ENCODE data around the gene INA.

INA gene

GRCh38 chr10:103284170-103284569, 7.2 kb downstream of the INA start:
- Mint-ChIP-seq H3K9me3 (no peaks in the 10 kb centered on the region), H3K4me1 (ENCODE audit: low read depth) (no peaks in the 10 kb centered on the region), H3K36me3 (ENCODE audit: low read depth) (no peaks in the 10 kb centered on the region), H3K27me3 (peaks cover 84% of the 10 kb centered on the region), H3K4me3 (no peak overlapping the region), H3K27ac (no peak overlapping the region)
- no peak for DNase-seq

- Mint-ChIP-seq H3K9me3 (no peaks in the 10 kb centered on the region), H3K4me1 (ENCODE audit: low read depth) (no peaks in the 10 kb centered on the region), H3K36me3 (ENCODE audit: low read depth) (no peaks in the 10 kb centered on the region), H3K4me3 (no peak overlapping the region), H3K27ac (no peak overlapping the region), H3K27me3 (peaks cover 60% of the 10 kb centered on the region)
- no peak for DNase-seq
Observed at GRCh38 chr10:103287992-103288391, 11.1 kb downstream of the INA start.

- H3K4me1 Mint-ChIP-seq (ENCODE audit: low read depth) = no peaks in the 10 kb centered on the region
Observed at GRCh38 chr10:103291588-103291987, 14.7 kb downstream of the INA start.

GRCh38 chr10:103295374-103296015, 18.6 kb downstream of the INA start:
- Mint-ChIP-seq H3K9me3 (no peaks in the 10 kb centered on the region), H3K36me3 (ENCODE audit: low read depth) (peaks cover 3% of the 10 kb centered on the region), H3K27ac (no peak overlapping the region), H3K27me3 (peaks cover 4% of the 10 kb centered on the region), H3K4me1 (ENCODE audit: low read depth) (no peaks in the 10 kb centered on the region), H3K4me3 (no peak overlapping the region)
- DNase-seq = no peak

More at GRCh38 chr10:103291588-103291987, 14.7 kb downstream of the INA start:
- Mint-ChIP-seq H3K9me3 (no peaks in the 10 kb centered on the region), H3K4me3 (no peak overlapping the region), H3K27ac (no peak overlapping the region), H3K27me3 (peaks cover 34% of the 10 kb centered on the region), H3K36me3 (ENCODE audit: low read depth) (no peaks in the 10 kb centered on the region)
- DNase-seq = no peak

GRCh38 chr10:103307594-103307993, 30.7 kb downstream of the INA start:
- Mint-ChIP-seq H3K27me3 (no peaks in the 10 kb centered on the region), H3K4me3 (no peak overlapping the region), H3K9me3 (no peaks in the 10 kb centered on the region), H3K36me3 (ENCODE audit: low read depth) (peaks cover 77% of the 10 kb centered on the region), H3K27ac (no peak overlapping the region), H3K4me1 (ENCODE audit: low read depth) (no peaks in the 10 kb centered on the region)
- no peak for DNase-seq

GRCh38 chr10:103310197-103310596, 33.3 kb downstream of the INA start:
- no peak overlapping the region for H3K27ac Mint-ChIP-seq
- no peaks in the 10 kb centered on the region for H3K9me3 Mint-ChIP-seq
- H3K27me3 Mint-ChIP-seq = no peaks in the 10 kb centered on the region
- peaks cover 74% of the 10 kb centered on the region for H3K36me3 Mint-ChIP-seq (ENCODE audit: low read depth)
- DNase-seq = no peak
- no peaks in the 10 kb centered on the region for H3K4me1 Mint-ChIP-seq (ENCODE audit: low read depth)
- H3K4me3 Mint-ChIP-seq = no peak overlapping the region

- Mint-ChIP-seq H3K4me3 (no peak overlapping the region), H3K36me3 (ENCODE audit: low read depth) (peaks cover 71% of the 10 kb centered on the region), H3K9me3 (no peaks in the 10 kb centered on the region), H3K27ac (no peak overlapping the region), H3K4me1 (ENCODE audit: low read depth) (no peaks in the 10 kb centered on the region), H3K27me3 (no peaks in the 10 kb centered on the region)
- DNase-seq = no peak
Observed at GRCh38 chr10:103316087-103316486, 39.1 kb downstream of the INA start.

- peaks cover 81% of the 10 kb centered on the region for H3K36me3 Mint-ChIP-seq (ENCODE audit: low read depth)
- no peak overlapping the region for H3K4me3 Mint-ChIP-seq
- H3K9me3 Mint-ChIP-seq = no peaks in the 10 kb centered on the region
- no peak for DNase-seq
- no peaks in the 10 kb centered on the region for H3K27me3 Mint-ChIP-seq
- H3K4me1 Mint-ChIP-seq (ENCODE audit: low read depth) = peaks cover 3% of the 10 kb centered on the region
- peak overlapping the region; percentile 44 for H3K27ac Mint-ChIP-seq
Observed at GRCh38 chr10:103327906-103328305, 51.0 kb downstream of the INA start.

- Mint-ChIP-seq H3K4me3 (no peak overlapping the region), H3K27me3 (no peaks in the 10 kb centered on the region)
- no peak for DNase-seq
Observed at GRCh38 chr10:103333934-103334520, 57.1 kb downstream of the INA start.

GRCh38 chr10:103334567-103334966, 57.6 kb downstream of the INA start:
- no peaks in the 10 kb centered on the region for H3K27me3 Mint-ChIP-seq
- H3K27ac Mint-ChIP-seq = no peak overlapping the region
- no peak overlapping the region for H3K4me3 Mint-ChIP-seq
- H3K4me1 Mint-ChIP-seq (ENCODE audit: low read depth) = no peaks in the 10 kb centered on the region
- no peak for DNase-seq
- H3K9me3 Mint-ChIP-seq = no peaks in the 10 kb centered on the region
- peaks cover 72% of the 10 kb centered on the region for H3K36me3 Mint-ChIP-seq (ENCODE audit: low read depth)

More at GRCh38 chr10:103333934-103334520, 57.1 kb downstream of the INA start:
- peaks cover 73% of the 10 kb centered on the region for H3K36me3 Mint-ChIP-seq (ENCODE audit: low read depth)
- no peak overlapping the region for H3K27ac Mint-ChIP-seq
- no peaks in the 10 kb centered on the region for H3K9me3 Mint-ChIP-seq
- H3K4me1 Mint-ChIP-seq (ENCODE audit: low read depth) = no peaks in the 10 kb centered on the region

GRCh38 chr10:103336370-103336769, 59.4 kb downstream of the INA start:
- H3K4me1 Mint-ChIP-seq (ENCODE audit: low read depth) = no peaks in the 10 kb centered on the region
- peaks cover 63% of the 10 kb centered on the region for H3K36me3 Mint-ChIP-seq (ENCODE audit: low read depth)
- H3K27ac Mint-ChIP-seq = no peak overlapping the region
- no peak for DNase-seq
- H3K27me3 Mint-ChIP-seq = no peaks in the 10 kb centered on the region
- H3K9me3 Mint-ChIP-seq = no peaks in the 10 kb centered on the region
- no peak overlapping the region for H3K4me3 Mint-ChIP-seq

All from activated T-cell treated with anti-CD3 and anti-CD28 coated beads, Interleukin-2, amount 50 U/mL, for 24 hours (primary cell).